H1 (cell line): ENCODE measurements around the gene ANKRD50. TPM values are rescaled to one million over a fixed set of nuclear protein-coding genes. Genes with fewer than 3 reads are reported as not detected.

ENCODE experiments used
- CTCF ChIA-PET: fragments of 300-600 bp; sonication (Branson Sonifier 250); formaldehyde crosslinking; loops from one replicate; lab custom pipeline; 2021; ENCODE audit not compliant: partially characterized antibody; lab: Charles Lee
- POLR2A ChIA-PET: fragments of 300-600 bp; sonication (Branson Sonifier 250); formaldehyde crosslinking; loops from one replicate; lab custom pipeline; 2021; ENCODE audit warnings: inconsistent platforms; ENCODE audit not compliant: partially characterized antibody; lab: Charles Lee
- DNase-seq, 2 experiments: peaks; one replicate each; pipeline versions ENCODE4 v3.0.0 to v3.0.0-alpha.2; 2010 to 2022; ENCODE audit warnings: low spot score in 2 of 2, low read depth in 1 of 2, mixed read lengths in 1 of 2
- FAIRE-seq: peaks from 2 replicates; lab custom pipeline; 2011; peaks lifted over from hg19 to GRCh38; lab: Jason Lieb, UNC
- H2AFZ ChIP-seq: 2 replicates; pipeline ENCODE4 v1.8.1; 2012; ENCODE audit warnings: low read length, inconsistent platforms
- H2AK5ac ChIP-seq: 2 replicates; pipeline ENCODE4 v1.6.1; 2013; ENCODE audit warnings: low read depth, low read length
- H2BK120ac ChIP-seq: replicated peaks from 2 replicates; pipeline ENCODE3; 2013; ENCODE audit warnings: low read depth, low read length, inconsistent platforms
- H2BK12ac ChIP-seq: 2 replicates; pipeline ENCODE4 v1.6.1; 2013; ENCODE audit warnings: low read depth, low read length
- H2BK15ac ChIP-seq: 2 replicates; pipeline ENCODE4 v1.6.1; 2013; ENCODE audit warnings: low read length
- H2BK20ac ChIP-seq: 2 replicates; pipeline ENCODE4 v1.6.1; 2013; ENCODE audit warnings: low read length
- H2BK5ac ChIP-seq: 2 replicates; pipeline ENCODE4 v1.6.1; 2013; ENCODE audit warnings: low read depth, low read length
- H3K14ac ChIP-seq: 2 replicates; pipeline ENCODE4 v1.6.1; 2013; ENCODE audit warnings: inconsistent platforms; ENCODE audit not compliant: insufficient read length
- H3K18ac ChIP-seq: 2 replicates; pipeline ENCODE4 v1.6.1; 2013; ENCODE audit warnings: low read length; ENCODE audit errors: extremely low read depth
- H3K23ac ChIP-seq: 2 replicates; pipeline ENCODE4 v1.6.1; 2013; ENCODE audit warnings: inconsistent platforms; ENCODE audit not compliant: insufficient read length
- H3K23me2 ChIP-seq: 2 replicates; pipeline ENCODE4 v1.6.1; 2013; ENCODE audit warnings: low read depth, low read length
- H3K27ac ChIP-seq: 2 replicates; pipeline ENCODE4 v1.6.1; 2011; ENCODE audit warnings: low read depth, low read length, inconsistent platforms
- H3K27me3 ChIP-seq, 4 experiments: replicated peaks in 1 of 4; 1 replicate in 1 of 4; 2 replicates in 3 of 4; pipeline versions ENCODE4 v1.6.1 to v1.8.1; 2011 to 2013; ENCODE audit warnings: low read length in 3 of 4, mild to moderate bottlenecking in 3 of 4, inconsistent platforms in 2 of 4, mixed read lengths in 2 of 4, moderate library complexity in 1 of 4; ENCODE audit not compliant: control insufficient read depth in 3 of 4, insufficient read depth in 3 of 4; ENCODE audit errors: extremely low read depth in 1 of 4
- H3K36me3 ChIP-seq, 4 experiments: 2 replicates each; pipeline versions ENCODE4 v1.6.1 to v1.8.1; 2011 to 2013; ENCODE audit warnings: mild to moderate bottlenecking in 4 of 4, low read length in 3 of 4, moderate library complexity in 2 of 4, control low read depth in 1 of 4, inconsistent platforms in 1 of 4; ENCODE audit not compliant: insufficient read depth in 4 of 4, control insufficient read depth in 2 of 4
- H3K4ac ChIP-seq: replicated peaks from 2 replicates; pipeline ENCODE3; 2013; ENCODE audit warnings: low read length, low read depth, mixed read lengths, inconsistent platforms; ENCODE audit not compliant: insufficient read length
- H3K4me1 ChIP-seq, 4 experiments: replicated peaks in 1 of 4; 1 replicate in 1 of 4; 2 replicates in 3 of 4; pipeline versions ENCODE4 v1.6.1 to v1.8.1; 2011 to 2013; ENCODE audit warnings: low read length in 3 of 4, inconsistent platforms in 2 of 4, mixed read lengths in 1 of 4; ENCODE audit not compliant: insufficient read depth in 4 of 4, control insufficient read depth in 3 of 4
- H3K4me2 ChIP-seq, 2 experiments: 2 replicates each; pipeline versions ENCODE4 v1.6.1 to v1.8.1; 2011 to 2013; ENCODE audit warnings: low read depth in 2 of 2, low read length in 2 of 2, control low read depth in 1 of 2, inconsistent platforms in 1 of 2, mild to moderate bottlenecking in 1 of 2; ENCODE audit not compliant: insufficient read depth in 1 of 2
- H3K4me3 ChIP-seq, 4 experiments: fragments of 200-600, 300-600 bp in 1 of 4; sonication (generic), shearing (Covaris generic), sonication (Bioruptor Twin) in 1 of 4; 2 replicates each; pipeline versions ENCODE4 v1.5.1 to v1.8.1; 2011 to 2016; ENCODE audit warnings: low read length in 4 of 4, low read depth in 3 of 4, control low read depth in 2 of 4, inconsistent platforms in 2 of 4, mild to moderate bottlenecking in 2 of 4, mixed read lengths in 1 of 4, moderate library complexity in 1 of 4; ENCODE audit not compliant: insufficient read depth in 2 of 4; ENCODE audit errors: extremely low read depth in 1 of 4
- H3K56ac ChIP-seq: replicated peaks from 2 replicates; pipeline ENCODE3; 2013; ENCODE audit warnings: low read depth, mild to moderate bottlenecking, mixed read lengths, low read length, inconsistent platforms; ENCODE audit not compliant: insufficient read length
- H3K79me1 ChIP-seq: 2 replicates; pipeline ENCODE4 v1.6.1; 2013; ENCODE audit warnings: low read depth, low read length, control low read depth
- H3K79me2 ChIP-seq, 2 experiments: 2 replicates each; pipeline versions ENCODE4 v1.6.1 to v1.8.1; 2012 to 2013; ENCODE audit warnings: low read length in 2 of 2, mild to moderate bottlenecking in 2 of 2, inconsistent platforms in 1 of 2; ENCODE audit not compliant: insufficient read depth in 2 of 2, control insufficient read depth in 1 of 2
- H3K9ac ChIP-seq, 4 experiments: replicated peaks in 1 of 4; 1 replicate in 1 of 4; 2 replicates in 3 of 4; pipeline versions ENCODE4 v1.6.1 to v1.8.1; 2011 to 2013; ENCODE audit warnings: low read depth in 3 of 4, low read length in 3 of 4, control low read depth in 2 of 4, mild to moderate bottlenecking in 2 of 4, moderate library complexity in 2 of 4, inconsistent platforms in 1 of 4; ENCODE audit errors: extremely low read depth in 1 of 4
- H3K9me3 ChIP-seq, 2 experiments: 2 replicates each; pipeline versions ENCODE4 v1.6.1 to v1.8.1; 2012 to 2013; ENCODE audit warnings: mild to moderate bottlenecking in 2 of 2, moderate library complexity in 2 of 2, control low read depth in 1 of 2, inconsistent platforms in 1 of 2, low read depth in 1 of 2, low read length in 1 of 2, mixed read lengths in 1 of 2; ENCODE audit not compliant: insufficient read depth in 2 of 2
- H4K20me1 ChIP-seq, 2 experiments: replicated peaks in 1 of 2; 2 replicates each; pipeline versions ENCODE3 to v1.8.1; 2011 to 2013; ENCODE audit warnings: inconsistent platforms in 2 of 2, low read length in 2 of 2, mild to moderate bottlenecking in 1 of 2; ENCODE audit not compliant: insufficient read depth in 2 of 2, control insufficient read depth in 1 of 2
- H4K5ac ChIP-seq: 2 replicates; pipeline ENCODE4 v1.6.1; 2013; ENCODE audit warnings: low read length, low read depth, mixed read lengths, inconsistent platforms; ENCODE audit not compliant: insufficient read length
- H4K8ac ChIP-seq: 2 replicates; pipeline ENCODE4 v1.8.0; 2013; ENCODE audit warnings: mild to moderate bottlenecking, moderate library complexity, low read length, inconsistent platforms; ENCODE audit not compliant: insufficient read depth; ENCODE audit errors: extremely low read depth
- H4K91ac ChIP-seq: replicated peaks from 2 replicates; pipeline ENCODE3; 2013; ENCODE audit warnings: low read length, mixed read lengths, inconsistent platforms; ENCODE audit not compliant: insufficient read length
- CREB1 ChIP-seq: IDR thresholded peaks from 2 replicates; pipeline ENCODE4 v1.6.1; 2012; ENCODE audit warnings: inconsistent platforms
- PHF8 ChIP-seq: fragments of 200-600 bp; sonication (generic); conservative IDR thresholded peaks from 2 replicates; pipeline ENCODE4 v1.7.1; 2012; ENCODE audit warnings: low read depth, mild to moderate bottlenecking, inconsistent platforms, low read length, moderate library complexity
- SIRT6 ChIP-seq: IDR thresholded peaks from one replicate; pipeline ENCODE4 v1.7.1; 2012; ENCODE audit warnings: low read length, inconsistent platforms
- WGBS, 2 experiments: shearing (Covaris generic) in 1 of 2; methylation state at CpG; one replicate each; pipeline versions ENCODE4 v1.1.6 to v1.1.7; 2013 to 2015; ENCODE audit warnings: low lambda C conversion rate in 2 of 2, mixed read lengths in 2 of 2, inconsistent platforms in 1 of 2, low coverage in 1 of 2, missing lambda C conversion rate in 1 of 2; ENCODE audit not compliant: insufficient replicate concordance in 2 of 2, insufficient coverage in 1 of 2, insufficient read length in 1 of 2; ENCODE audit errors: extremely low coverage in 1 of 2, missing lambda C conversion rate in 1 of 2; 5-methylcytosine and 5-hydroxymethylcytosine counted together
- polyA plus RNA-seq, 7 experiments: library from polyadenylated mRNA; depleted of rRNA in 3 of 7; stranded (reverse) in 5 of 7; unstranded in 2 of 7; fragments of >200 nt in 5 of 7; fragments of 200-250 nt in 2 of 7; gene quantifications; 1 replicate in 5 of 7; 2 replicates in 1 of 7; 4 replicates in 1 of 7; pipeline versions ENCODE4 v1.2.1 to v1.2.3, GENCODE V29; 2011 to 2013; ENCODE audit warnings: missing spikeins in 2 of 7, mixed read lengths in 2 of 7
- total RNA-seq: library from RNA; stranded (reverse); fragmentation: NEBNext Ultra II Directional; extraction: Animal tissue kit (Norgen Biotek cat#: 25700); gene quantifications from 2 replicates; pipeline ENCODE4 v1.2.1, GENCODE V29; 2021
- TF ChIP-seq, protein P1 (sequence below): IDR thresholded peaks from 2 replicates; pipeline ENCODE4 v1.6.1; 2012; ENCODE audit warnings: low read length, inconsistent platforms

Gene ANKRD50
- total and polyA plus RNA-seq, 2 of the 8 experiments (the other 6 are each of a cell fraction or from before 2014, with no cell fraction given): 8.5 to 25.0 TPM

DNA sequence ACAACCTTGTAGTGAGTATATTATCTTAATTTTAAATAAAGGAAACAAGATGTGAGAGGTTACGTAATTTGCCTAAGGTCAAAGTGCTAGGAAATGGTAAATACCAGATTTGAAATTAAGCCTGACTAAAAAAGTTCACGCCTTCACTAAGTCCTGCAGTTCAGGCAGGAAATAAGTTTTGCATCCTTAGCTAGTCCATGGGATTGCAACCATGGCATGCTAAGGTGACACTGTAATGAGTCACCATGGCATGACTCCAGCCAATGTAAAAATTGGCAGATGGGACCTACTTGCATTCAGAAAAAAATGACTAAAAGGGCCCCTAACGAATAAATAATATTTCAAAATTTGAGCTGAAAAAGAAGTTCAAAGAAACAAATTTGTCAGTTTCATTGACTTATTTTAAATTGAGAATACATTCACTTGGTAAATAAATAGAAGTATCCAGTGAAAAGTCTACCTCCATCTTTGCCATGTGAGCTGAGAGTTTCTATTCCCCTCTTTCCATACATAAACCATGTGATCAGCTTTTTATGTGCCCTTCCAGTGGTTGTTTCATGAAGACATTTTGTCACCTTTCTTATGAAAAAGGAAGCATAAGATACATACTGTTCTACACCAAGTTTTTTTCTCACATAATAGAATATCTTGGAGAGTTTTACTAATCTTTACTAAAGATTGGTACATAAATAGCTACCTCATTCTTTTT, 72.4 kb downstream of the ANKRD50 start:
- Histone ChIP-seq H4K20me1 (no peaks in the 10 kb centered on the region), H3K4me2 (no peak overlapping the region), H3K79me2 (no peaks in the 10 kb centered on the region), H2BK120ac (no peak overlapping the region), H3K79me1 (no peaks in the 10 kb centered on the region), H3K36me3 (no peaks in the 10 kb centered on the region), H3K9me3 (no peaks in the 10 kb centered on the region), H3K9ac (no peak overlapping the region), H2BK12ac (no peak overlapping the region), H4K5ac (no peak overlapping the region), H3K18ac (peak overlapping the region; percentile 73), H3K4me1 (peaks cover 0 to 10% (median 5%) of the 10 kb centered on the region in 4 experiments; a peak in 5 of 7 replicates), H2AK5ac (no peak overlapping the region), H3K4ac (no peak overlapping the region), H4K91ac (no peak overlapping the region), H2BK5ac (no peak overlapping the region), H3K27me3 (no peaks in the 10 kb centered on the region), H3K23me2 (no peaks in the 10 kb centered on the region), H2BK20ac (peak overlapping the region; percentile 84; the same call in 1 of the 2 replicates), H2BK15ac (no peak overlapping the region), H2AFZ (no peak overlapping the region), H4K8ac (no peak overlapping the region), H3K14ac (no peak overlapping the region), H3K27ac (no peak overlapping the region), H3K23ac (no peak overlapping the region), H3K56ac (no peak overlapping the region), H3K4me3 (no peak overlapping the region)
- DNase-seq (no peak), FAIRE-seq (no peak)
- CTCF ChIA-PET: interaction anchor here (0.7 kb wide), 1 partner anchor 78 kb away, joined by 3 read pairs; no protein-coding TSS in a partner anchor
- WGBS, 2 experiments: 92% methylated on average over 3 of the region's 3 CpGs; no CpG with 5 or more reads in 1 of the 2 experiments
- POLR2A ChIA-PET: no interaction called here
- TF ChIP-seq, protein P1, sequence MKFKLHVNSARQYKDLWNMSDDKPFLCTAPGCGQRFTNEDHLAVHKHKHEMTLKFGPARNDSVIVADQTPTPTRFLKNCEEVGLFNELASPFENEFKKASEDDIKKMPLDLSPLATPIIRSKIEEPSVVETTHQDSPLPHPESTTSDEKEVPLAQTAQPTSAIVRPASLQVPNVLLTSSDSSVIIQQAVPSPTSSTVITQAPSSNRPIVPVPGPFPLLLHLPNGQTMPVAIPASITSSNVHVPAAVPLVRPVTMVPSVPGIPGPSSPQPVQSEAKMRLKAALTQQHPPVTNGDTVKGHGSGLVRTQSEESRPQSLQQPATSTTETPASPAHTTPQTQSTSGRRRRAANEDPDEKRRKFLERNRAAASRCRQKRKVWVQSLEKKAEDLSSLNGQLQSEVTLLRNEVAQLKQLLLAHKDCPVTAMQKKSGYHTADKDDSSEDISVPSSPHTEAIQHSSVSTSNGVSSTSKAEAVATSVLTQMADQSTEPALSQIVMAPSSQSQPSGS: no peak
- no peak for TF ChIP-seq CREB1
- no peak for TF ChIP-seq PHF8
- no peak for TF ChIP-seq SIRT6
